GM10266 (cell line): ENCODE data around the gene SLC35F3.

Experiments
- DNase-seq: peaks from one replicate; pipeline ENCODE4 v3.0.0; 2012; ENCODE audit errors: extremely low spot score
- TF ChIP-seq, protein P1 (sequence below): IDR thresholded peaks from 2 replicates; pipeline ENCODE4 v1.5.1; 2012; ENCODE audit warnings: mild to moderate bottlenecking, low read depth; ENCODE audit not compliant: control insufficient read depth, insufficient read depth; ENCODE audit errors: missing control alignments

The SLC35F3 gene

DNA sequence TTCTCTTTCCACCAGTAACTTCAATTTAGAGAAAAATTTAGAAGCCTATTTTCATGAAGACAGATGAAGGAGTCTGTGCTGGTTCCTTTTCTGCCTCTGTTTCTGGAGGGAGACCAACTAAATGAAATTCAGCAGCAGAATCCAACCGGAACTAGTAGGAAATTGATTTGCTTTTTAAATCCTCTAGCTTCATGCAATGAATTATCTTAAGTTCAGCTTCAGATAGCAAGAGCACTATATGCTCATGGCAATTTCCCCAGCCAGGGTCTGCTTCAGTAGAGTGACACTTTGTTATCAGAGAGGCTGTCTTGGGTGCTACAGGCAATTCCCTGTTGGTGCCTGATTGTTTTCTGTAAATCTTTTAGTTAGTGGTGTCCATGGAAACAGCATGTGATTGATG, 189.7 kb downstream of the SLC35F3 start:
- no peak for DNase-seq
- TF ChIP-seq, protein P1, sequence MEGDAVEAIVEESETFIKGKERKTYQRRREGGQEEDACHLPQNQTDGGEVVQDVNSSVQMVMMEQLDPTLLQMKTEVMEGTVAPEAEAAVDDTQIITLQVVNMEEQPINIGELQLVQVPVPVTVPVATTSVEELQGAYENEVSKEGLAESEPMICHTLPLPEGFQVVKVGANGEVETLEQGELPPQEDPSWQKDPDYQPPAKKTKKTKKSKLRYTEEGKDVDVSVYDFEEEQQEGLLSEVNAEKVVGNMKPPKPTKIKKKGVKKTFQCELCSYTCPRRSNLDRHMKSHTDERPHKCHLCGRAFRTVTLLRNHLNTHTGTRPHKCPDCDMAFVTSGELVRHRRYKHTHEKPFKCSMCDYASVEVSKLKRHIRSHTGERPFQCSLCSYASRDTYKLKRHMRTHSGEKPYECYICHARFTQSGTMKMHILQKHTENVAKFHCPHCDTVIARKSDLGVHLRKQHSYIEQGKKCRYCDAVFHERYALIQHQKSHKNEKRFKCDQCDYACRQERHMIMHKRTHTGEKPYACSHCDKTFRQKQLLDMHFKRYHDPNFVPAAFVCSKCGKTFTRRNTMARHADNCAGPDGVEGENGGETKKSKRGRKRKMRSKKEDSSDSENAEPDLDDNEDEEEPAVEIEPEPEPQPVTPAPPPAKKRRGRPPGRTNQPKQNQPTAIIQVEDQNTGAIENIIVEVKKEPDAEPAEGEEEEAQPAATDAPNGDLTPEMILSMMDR: no peak

DNA sequence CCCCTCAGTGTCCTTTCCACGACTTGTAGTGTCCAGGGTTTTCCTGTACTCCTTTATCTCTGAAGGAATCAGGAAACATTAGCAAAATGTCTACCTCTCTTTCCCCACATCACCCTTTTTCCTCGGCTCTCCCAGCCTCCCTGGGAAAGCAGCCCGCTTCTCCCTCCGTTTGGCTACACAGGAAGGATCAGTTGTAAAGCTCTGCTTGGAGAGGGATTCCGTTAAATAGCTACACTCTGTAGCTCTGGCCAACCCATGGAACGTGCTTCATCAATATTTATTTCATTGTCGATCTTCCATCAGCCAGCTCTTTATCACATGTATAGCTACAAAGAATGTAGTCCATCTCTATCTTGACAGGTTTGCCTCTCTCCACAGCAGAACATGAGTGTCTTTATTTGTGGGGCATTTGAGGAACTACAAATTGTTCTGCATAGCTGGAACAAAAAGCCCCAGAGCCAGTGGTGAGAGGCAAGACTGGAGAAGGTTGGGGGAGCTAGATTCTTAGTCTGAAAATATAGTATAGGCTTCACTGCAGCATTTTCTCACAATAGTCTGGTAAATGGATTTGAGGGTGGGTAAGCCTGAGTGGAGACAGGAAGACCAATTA, 191.8 kb downstream of the SLC35F3 start:
- TF ChIP-seq, protein P1: no peak
- no peak for DNase-seq

DNA sequence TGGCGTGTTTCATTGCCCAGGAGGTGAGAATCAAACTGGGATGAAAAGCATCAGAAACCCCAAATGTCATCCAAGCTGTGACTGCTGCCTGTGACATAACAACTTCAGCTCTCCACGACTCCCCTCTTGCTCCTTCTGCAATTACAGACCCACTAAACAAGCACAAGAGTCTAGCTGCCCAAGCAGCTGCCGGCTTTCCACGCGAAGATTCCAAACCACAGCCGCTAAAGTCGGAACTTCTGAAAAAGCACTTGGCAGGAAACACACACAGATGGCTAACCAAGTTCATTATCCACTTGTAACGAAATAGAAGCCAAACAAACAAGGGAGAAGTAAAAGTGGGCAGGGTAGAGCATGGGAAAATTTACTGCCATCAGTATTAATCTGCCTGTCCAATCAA, 198.1 kb downstream of the SLC35F3 start:
- no peak for DNase-seq
- TF ChIP-seq, protein P1: no peak

DNA sequence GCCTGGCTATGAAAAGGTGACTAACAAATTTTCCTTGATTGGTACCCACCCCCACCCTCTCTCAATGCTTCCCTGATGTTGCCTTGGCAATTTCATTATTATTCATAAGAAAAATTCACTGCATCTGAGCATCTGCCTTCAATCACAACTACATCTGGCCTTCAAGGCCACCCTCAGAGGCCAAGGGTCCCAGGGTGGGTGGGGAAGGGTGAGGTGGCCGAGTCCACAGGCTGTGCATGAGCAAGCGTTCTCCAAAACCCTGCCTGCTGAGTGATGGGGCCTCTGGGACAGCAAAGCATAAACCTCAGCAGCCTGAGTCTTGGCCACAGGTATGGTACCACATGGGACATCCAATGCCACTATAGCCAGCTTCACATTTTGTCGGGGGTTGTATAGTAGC, 198.7 kb downstream of the SLC35F3 start:
- DNase-seq: no peak
- TF ChIP-seq, protein P1: no peak

DNA sequence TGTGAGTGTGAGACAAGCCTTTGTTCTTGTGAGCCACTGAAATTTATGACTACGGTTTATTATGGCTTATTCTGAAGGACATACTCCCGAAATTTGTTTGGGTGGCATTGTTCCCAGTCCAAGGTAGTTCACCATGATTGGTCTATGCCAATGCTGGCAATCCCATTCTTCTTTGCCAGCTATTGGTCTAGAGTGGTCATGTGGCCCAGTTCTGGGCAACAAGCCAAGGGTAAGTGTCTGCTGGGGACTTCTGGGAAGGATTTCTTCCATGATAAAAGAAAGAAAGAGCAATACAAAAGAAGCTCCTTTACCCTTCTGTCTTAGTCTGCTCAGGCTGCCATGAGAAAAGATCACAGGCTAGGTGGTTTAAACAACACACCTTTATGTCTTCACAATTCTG, 201.6 kb downstream of the SLC35F3 start:
- DNase-seq: no peak
- TF ChIP-seq, protein P1: no peak

DNA sequence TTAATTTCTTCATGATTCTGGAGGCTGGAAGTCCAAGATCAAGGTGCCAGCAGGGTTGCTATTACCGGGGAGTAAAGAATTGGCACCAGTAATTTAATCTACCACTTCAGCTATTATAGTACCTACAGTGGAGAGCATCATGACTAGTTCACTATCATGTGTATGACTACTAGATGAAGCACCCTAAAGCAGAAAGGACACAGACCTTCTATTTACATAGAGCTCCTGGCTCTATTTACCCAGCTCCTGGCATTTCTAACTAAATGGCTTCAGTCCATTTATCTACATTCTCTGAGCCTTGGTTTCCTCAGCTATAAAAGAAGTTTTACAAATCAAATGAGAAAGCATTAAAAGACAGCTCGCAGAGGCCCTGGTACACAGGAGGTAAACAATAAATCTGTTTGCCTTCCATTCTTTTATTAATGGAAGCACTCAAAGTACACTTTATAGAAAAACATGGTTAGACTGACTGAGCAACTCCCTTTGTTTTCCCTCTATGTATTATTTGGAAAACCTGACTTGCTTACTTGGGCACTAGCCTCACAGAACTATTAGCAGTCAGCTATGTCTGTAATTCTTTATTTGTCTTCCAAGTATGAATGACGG, 203.0 kb downstream of the SLC35F3 start:
- TF ChIP-seq, protein P1: no peak
- no peak for DNase-seq

DNA sequence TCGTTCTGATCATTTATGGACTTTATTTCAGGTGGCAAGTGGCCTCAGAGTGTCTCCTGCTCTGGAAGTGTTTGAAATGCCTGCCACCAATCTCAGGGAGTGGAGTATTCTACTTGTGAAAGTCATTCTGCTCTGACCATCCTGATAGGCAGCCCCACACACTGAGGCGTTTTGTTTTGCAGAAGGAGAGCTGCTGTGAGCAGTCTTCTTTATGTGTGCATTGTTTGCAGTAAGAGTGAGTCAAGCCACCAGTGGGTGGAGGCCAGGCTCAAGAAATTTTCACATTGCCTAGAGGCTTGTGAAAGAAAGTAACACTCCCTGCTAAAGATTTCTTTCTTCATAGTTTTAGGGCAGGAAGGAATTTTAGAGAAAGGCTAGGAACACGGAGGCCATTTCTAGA, 204.4 kb downstream of the SLC35F3 start:
- no peak for DNase-seq
- TF ChIP-seq, protein P1: no peak
